SH-SY5Y (cell line): ENCODE measurements around the gene P4HB.

Experiments
- GATA2 ChIP-seq: IDR thresholded peaks from 2 replicates; pipeline ENCODE4 v1.6.1; 2011; ENCODE audit warnings: mild to moderate bottlenecking, low read depth, low read length
- GATA3 ChIP-seq: IDR thresholded peaks from 2 replicates; pipeline ENCODE4 v1.6.1; 2011; ENCODE audit warnings: low read depth, mild to moderate bottlenecking, low read length, moderate library complexity

GRCh38 chr17:81903896-81904599 lies 43.7 kb upstream of the P4HB start:
- no peak for TF ChIP-seq GATA3
- no peak for TF ChIP-seq GATA2
